Uterus (tissue), 2 donors: Measurements from ENCODE around the gene SHC1.

Source experiments
- POLR2A ChIP-seq, 2 donors: fragments of 450-650 bp; IDR thresholded peaks; one replicate each; pipeline ENCODE4 v1.6.1; 2016; ENCODE audit warnings: antibody characterized with exemption in 2 of 2, mild to moderate bottlenecking in 1 of 2, moderate library complexity in 1 of 2
- TF ChIP-seq, protein P1 (sequence below), 4 experiments: fragments of 200-600 bp in 2 of 4; fragments of 450-650 bp in 2 of 4; sonication (generic) in 2 of 4; IDR thresholded peaks; one replicate each; pipeline ENCODE4 v1.5.1; 2016 to 2019; ENCODE audit warnings: antibody characterized with exemption in 4 of 4, mild to moderate bottlenecking in 2 of 4, moderate library complexity in 1 of 4

- TF ChIP-seq, protein P1, sequence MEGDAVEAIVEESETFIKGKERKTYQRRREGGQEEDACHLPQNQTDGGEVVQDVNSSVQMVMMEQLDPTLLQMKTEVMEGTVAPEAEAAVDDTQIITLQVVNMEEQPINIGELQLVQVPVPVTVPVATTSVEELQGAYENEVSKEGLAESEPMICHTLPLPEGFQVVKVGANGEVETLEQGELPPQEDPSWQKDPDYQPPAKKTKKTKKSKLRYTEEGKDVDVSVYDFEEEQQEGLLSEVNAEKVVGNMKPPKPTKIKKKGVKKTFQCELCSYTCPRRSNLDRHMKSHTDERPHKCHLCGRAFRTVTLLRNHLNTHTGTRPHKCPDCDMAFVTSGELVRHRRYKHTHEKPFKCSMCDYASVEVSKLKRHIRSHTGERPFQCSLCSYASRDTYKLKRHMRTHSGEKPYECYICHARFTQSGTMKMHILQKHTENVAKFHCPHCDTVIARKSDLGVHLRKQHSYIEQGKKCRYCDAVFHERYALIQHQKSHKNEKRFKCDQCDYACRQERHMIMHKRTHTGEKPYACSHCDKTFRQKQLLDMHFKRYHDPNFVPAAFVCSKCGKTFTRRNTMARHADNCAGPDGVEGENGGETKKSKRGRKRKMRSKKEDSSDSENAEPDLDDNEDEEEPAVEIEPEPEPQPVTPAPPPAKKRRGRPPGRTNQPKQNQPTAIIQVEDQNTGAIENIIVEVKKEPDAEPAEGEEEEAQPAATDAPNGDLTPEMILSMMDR (IDR thresholded peaks at IDR 0.05): no peak
- no peak for TF ChIP-seq POLR2A (IDR thresholded peaks at IDR 0.05)
Observed at GRCh38 chr1:154993572-154994268, 23.2 kb upstream of the SHC1 start, which contains the start of gene LENEP.
